ENCODE data around the gene PLD4.

DNA sequence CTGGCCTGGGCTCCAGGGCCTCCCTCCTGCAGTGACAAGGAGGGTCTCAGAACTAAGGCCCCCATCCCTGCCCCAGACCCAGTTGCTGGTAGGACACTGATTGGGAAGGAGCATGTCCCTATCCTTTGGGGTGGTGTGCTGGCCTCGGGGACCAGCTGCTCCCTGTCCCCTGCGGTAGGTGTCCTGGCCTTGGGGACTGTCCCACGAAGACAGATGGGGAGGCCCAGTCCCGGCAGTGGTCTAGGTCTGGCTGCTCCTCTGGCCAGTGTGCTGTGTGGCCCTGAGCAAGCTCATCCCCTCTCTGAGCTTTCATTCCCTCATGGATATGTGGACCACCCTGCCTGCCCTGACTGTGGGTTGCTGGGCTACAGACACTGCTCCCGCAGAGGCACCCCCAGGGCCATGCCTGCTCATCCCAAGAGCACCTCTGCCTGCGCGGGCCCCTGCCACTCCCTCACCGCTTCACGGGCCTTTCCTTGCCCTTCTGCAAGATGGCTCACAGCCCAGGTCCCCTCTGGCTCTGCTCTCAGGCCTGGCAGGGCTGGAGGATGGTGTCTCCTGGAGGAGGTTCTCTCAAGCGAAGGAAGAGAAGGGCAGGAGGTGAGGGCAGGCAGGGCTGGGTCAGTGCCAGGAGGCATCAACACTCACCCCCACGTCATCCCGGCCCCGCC is 41.0 kb downstream of the PLD4 start:
- TF ChIP-seq, protein P1, sequence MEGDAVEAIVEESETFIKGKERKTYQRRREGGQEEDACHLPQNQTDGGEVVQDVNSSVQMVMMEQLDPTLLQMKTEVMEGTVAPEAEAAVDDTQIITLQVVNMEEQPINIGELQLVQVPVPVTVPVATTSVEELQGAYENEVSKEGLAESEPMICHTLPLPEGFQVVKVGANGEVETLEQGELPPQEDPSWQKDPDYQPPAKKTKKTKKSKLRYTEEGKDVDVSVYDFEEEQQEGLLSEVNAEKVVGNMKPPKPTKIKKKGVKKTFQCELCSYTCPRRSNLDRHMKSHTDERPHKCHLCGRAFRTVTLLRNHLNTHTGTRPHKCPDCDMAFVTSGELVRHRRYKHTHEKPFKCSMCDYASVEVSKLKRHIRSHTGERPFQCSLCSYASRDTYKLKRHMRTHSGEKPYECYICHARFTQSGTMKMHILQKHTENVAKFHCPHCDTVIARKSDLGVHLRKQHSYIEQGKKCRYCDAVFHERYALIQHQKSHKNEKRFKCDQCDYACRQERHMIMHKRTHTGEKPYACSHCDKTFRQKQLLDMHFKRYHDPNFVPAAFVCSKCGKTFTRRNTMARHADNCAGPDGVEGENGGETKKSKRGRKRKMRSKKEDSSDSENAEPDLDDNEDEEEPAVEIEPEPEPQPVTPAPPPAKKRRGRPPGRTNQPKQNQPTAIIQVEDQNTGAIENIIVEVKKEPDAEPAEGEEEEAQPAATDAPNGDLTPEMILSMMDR (IDR thresholded peaks at IDR 0.05): no peak
- TF ChIP-seq POLR2A (IDR thresholded peaks at IDR 0.05): no peak
